WTC11 (cell line): ENCODE results near the gene ANO10. TPM values are rescaled to one million over a fixed set of nuclear protein-coding genes. Genes with fewer than 3 reads are reported as not detected.

Source experiments
- ATAC-seq: fragments of 200-7000 bp; cut with Tn5 transposase; 2 replicates; pipeline ENCODE4 v1.10.0; 2021; ENCODE audit warnings: mild to moderate bottlenecking, moderate library complexity
- Bru-seq: library from RNA; stranded (reverse); fragments of 400-500 nt; gene quantifications from one replicate; lab custom pipeline; 2021; lab: Mats Ljungman, UMichigan
- CTCF ChIA-PET: fragments of 300-600 bp; sonication (Branson Sonifier 250); formaldehyde crosslinking; loops from one replicate; lab custom pipeline; 2021; ENCODE audit warnings: antibody characterized with exemption; lab: Charles Lee
- POLR2A ChIA-PET: fragments of 350-600 bp; sonication (Branson Sonifier 250); formaldehyde crosslinking; loops from one replicate; lab custom pipeline; 2021; ENCODE audit warnings: antibody characterized with exemption; lab: Charles Lee
- DNase-seq: peaks from one replicate; pipeline ENCODE4 v3.0.0; 2021; ENCODE audit warnings: low spot score
- H3K27ac Mint-ChIP-seq: 2 replicates; pipeline ENCODE4 v1.8.0; 2021; ENCODE audit warnings: mixed read lengths
- H3K27me3 Mint-ChIP-seq: 2 replicates; pipeline ENCODE4 v1.8.0; 2021; ENCODE audit warnings: low read depth, mild to moderate bottlenecking, moderate library complexity, mixed read lengths
- H3K36me3 Mint-ChIP-seq: 2 replicates; pipeline ENCODE4 v1.8.0; 2021; ENCODE audit warnings: mixed read lengths
- H3K4me1 Mint-ChIP-seq: 2 replicates; pipeline ENCODE4 v1.8.0; 2022; ENCODE audit warnings: mixed read lengths
- H3K4me3 Mint-ChIP-seq: 2 replicates; pipeline ENCODE4 v1.8.0; 2021; ENCODE audit warnings: mild to moderate bottlenecking, moderate library complexity, mixed read lengths
- H3K9me3 Mint-ChIP-seq: 2 replicates; pipeline ENCODE4 v1.8.0; 2021; ENCODE audit warnings: mixed read lengths
- CREM ChIP-seq: sonication (generic); formaldehyde crosslinking; IDR thresholded peaks from 2 replicates; pipeline ENCODE4 v1.8.1; 2022; ENCODE audit warnings: mild to moderate bottlenecking, missing genetic modification reagents, moderate library complexity
- FOXJ3 ChIP-seq: sonication (generic); formaldehyde crosslinking; IDR thresholded peaks from 2 replicates; pipeline ENCODE4 v1.9.0; 2021; ENCODE audit warnings: missing genetic modification reagents, mild to moderate bottlenecking, borderline replicate concordance
- FOXK1 ChIP-seq: sonication (generic); formaldehyde crosslinking; IDR thresholded peaks from 2 replicates; pipeline ENCODE4 v1.8.0; 2022; ENCODE audit warnings: mild to moderate bottlenecking, moderate library complexity, missing genetic modification reagents
- FOXP1 ChIP-seq: sonication (generic); formaldehyde crosslinking; IDR thresholded peaks from 2 replicates; pipeline ENCODE4 v1.8.0; 2022; ENCODE audit warnings: missing genetic modification reagents, mild to moderate bottlenecking, moderate library complexity, borderline replicate concordance
- JAZF1 ChIP-seq: fragments of 250-450 bp; sonication (Bioruptor Pico); IDR thresholded peaks from 2 replicates; pipeline ENCODE4 v1.9.0; 2021; ENCODE audit warnings: moderate library complexity, mild to moderate bottlenecking, inconsistent platforms
- KAT7 ChIP-seq: sonication (generic); formaldehyde crosslinking; IDR thresholded peaks from 2 replicates; pipeline ENCODE4 v1.8.1; 2023; ENCODE audit warnings: missing genetic modification reagents, mild to moderate bottlenecking, borderline replicate concordance
- NFYB ChIP-seq: sonication (generic); formaldehyde crosslinking; conservative IDR thresholded peaks from 2 replicates; pipeline ENCODE4 v1.8.0; 2022; ENCODE audit warnings: low read depth, missing genetic modification reagents
- SP1 ChIP-seq: sonication (generic); formaldehyde crosslinking; conservative IDR thresholded peaks from 2 replicates; pipeline ENCODE4 v1.8.1; 2022; ENCODE audit warnings: missing genetic modification reagents
- ZNF423 ChIP-seq: fragments of 250-450 bp; sonication (Bioruptor Pico); IDR thresholded peaks from 2 replicates; pipeline ENCODE4 v2.1.2; 2022; ENCODE audit warnings: mild to moderate bottlenecking, moderate library complexity
- long read RNA-seq, 3 experiments: library from RNA in 1 of 3; library from capped mRNA in 1 of 3; library from polyadenylated mRNA in 1 of 3; unstranded in 2 of 3; stranded (forward) in 1 of 3; transcript quantifications; one replicate each; pipeline ENCODE4 v2.0.0, GENCODE V29; 2021
- total RNA-seq: library from RNA; stranded (reverse); gene quantifications from 3 replicates; pipeline ENCODE4 v1.2.3, GENCODE V29; 2021
- TF ChIP-seq, protein P1 (sequence below): sonication (generic); formaldehyde crosslinking; IDR thresholded peaks from 2 replicates; pipeline ENCODE4 v1.8.1; 2023; ENCODE audit warnings: mild to moderate bottlenecking, moderate library complexity, missing genetic modification reagents
- TF ChIP-seq, protein P2 (sequence below): sonication (generic); formaldehyde crosslinking; IDR thresholded peaks from 2 replicates; pipeline ENCODE4 v1.8.1; 2022; ENCODE audit warnings: mild to moderate bottlenecking, moderate library complexity, missing genetic modification reagents
- TF ChIP-seq, protein P3 (sequence below): fragments of 250-450 bp; sonication (Bioruptor Pico); IDR thresholded peaks from 2 replicates; pipeline ENCODE4 v1.8.0; 2021; ENCODE audit warnings: mild to moderate bottlenecking
- TF ChIP-seq, protein P4 (sequence below): sonication (generic); formaldehyde crosslinking; IDR thresholded peaks from 2 replicates; pipeline ENCODE4 v1.8.0; 2023; ENCODE audit warnings: mild to moderate bottlenecking, missing genetic modification reagents

ANO10 gene, protein sequence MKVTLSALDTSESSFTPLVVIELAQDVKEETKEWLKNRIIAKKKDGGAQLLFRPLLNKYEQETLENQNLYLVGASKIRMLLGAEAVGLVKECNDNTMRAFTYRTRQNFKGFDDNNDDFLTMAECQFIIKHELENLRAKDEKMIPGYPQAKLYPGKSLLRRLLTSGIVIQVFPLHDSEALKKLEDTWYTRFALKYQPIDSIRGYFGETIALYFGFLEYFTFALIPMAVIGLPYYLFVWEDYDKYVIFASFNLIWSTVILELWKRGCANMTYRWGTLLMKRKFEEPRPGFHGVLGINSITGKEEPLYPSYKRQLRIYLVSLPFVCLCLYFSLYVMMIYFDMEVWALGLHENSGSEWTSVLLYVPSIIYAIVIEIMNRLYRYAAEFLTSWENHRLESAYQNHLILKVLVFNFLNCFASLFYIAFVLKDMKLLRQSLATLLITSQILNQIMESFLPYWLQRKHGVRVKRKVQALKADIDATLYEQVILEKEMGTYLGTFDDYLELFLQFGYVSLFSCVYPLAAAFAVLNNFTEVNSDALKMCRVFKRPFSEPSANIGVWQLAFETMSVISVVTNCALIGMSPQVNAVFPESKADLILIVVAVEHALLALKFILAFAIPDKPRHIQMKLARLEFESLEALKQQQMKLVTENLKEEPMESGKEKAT
- total RNA-seq, result 35.1 to 38.1 TPM (median 36.6 TPM) in 3 replicates
- percentile 71 among the genes with signal in this experiment for Bru-seq, nascent RNA
- long read RNA-seq, experiment 1, transcript ANO10-203 (12 exons, 2,419 nt), result minor isoform, 7 of 158 reads
- long read RNA-seq, experiment 1, transcript ANO10-201 (13 exons, 3,212 nt), result major isoform, 98 of 158 reads
- long read RNA-seq, experiment 1, partial matches to known transcripts, result 18 of 158 reads
- long read RNA-seq, experiment 1, other reads (novel, unspliced or antisense), result 31 of 158 reads
- long read RNA-seq, experiment 2, transcript ANO10-201 (13 exons, 3,212 nt), result major isoform, 11 of 54 reads
- long read RNA-seq, experiment 2, partial matches to known transcripts, result 24 of 54 reads
- long read RNA-seq, experiment 2, other reads (novel, unspliced or antisense), result 17 of 54 reads
- long read RNA-seq, experiment 3, transcript ANO10-201 (13 exons, 3,212 nt), result major isoform, 45 of 82 reads
- long read RNA-seq, experiment 3, partial matches to known transcripts, result 10 of 82 reads
- long read RNA-seq, experiment 3, other reads (novel, unspliced or antisense), result 23 of 82 reads

DNA sequence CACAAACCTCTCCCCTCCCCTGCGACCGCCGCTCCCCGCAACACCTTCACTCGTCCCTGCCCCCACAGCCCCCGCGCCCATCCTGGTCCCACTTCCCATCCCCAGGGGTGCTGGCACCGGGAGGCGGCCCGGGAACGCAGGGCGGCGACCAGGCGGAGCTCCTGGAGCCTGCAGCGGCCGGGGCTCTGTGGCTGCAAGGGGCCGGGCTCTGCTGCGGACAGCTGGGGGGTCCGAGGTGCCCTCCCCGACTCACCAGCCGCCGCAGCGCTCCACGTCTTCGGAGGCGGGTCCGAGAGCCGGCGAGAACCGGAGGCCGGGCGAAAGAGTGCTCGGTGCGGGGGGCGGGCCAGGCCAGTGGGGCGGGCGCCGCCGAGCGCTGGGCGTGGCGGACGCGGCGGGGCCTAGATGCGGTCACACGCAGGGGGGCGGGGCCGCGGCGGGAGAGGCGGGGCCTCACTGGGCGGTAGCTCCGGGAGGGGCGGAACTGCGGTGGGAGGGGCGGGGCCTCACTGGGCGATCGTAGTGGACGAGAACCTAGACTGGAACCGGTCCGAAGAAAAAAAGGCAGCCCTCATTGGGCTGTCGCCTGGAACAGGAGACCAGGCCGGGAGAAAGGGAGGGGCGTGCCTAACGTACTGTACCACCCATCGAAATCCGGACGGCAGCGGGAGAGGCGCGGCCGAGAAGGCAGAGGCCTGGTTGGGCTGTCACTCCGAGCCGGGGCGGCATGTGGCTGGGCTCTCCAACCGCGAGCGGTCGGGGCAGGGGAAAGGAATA is at the start of gene ANO10:
ANO10 (minus strand) TSS at position 356 of the 777 bp plus-strand sequence. CDS start 16,159 bp downstream, outside the sequence.
- Mint-ChIP-seq H3K4me1 (peaks cover 17% of the 10 kb centered on the region), H3K4me3 (peak within 1 kb of the TSS; percentile 96), H3K36me3 (no peaks in the 10 kb centered on the region), H3K27me3 (no peaks in the 10 kb centered on the region), H3K27ac (peak within 1 kb of the TSS; percentile 100), H3K9me3 (peaks cover 8% of the 10 kb centered on the region)
- DNase-seq (peak; percentile 98), ATAC-seq (peak; percentile 96)
- ChIA-PET CTCF (interaction anchor here (0.7 to 1.2 kb wide), 2 partner anchors 11 to 69 kb away, joined by 3 to 4 read pairs; partner anchors contain the start of gene ABHD5), POLR2A (interaction anchor here (0.6 to 2.2 kb wide), 11 partner anchors 11 to 698 kb away, joined by 3 to 11 read pairs (median 4); partner anchors contain the start of gene ABHD5)
- 0 out of 2 replicates have a peak, but pooled peaks have one; percentile 16 for TF ChIP-seq FOXK1 (CRISPR knock-in tag)
- TF ChIP-seq, protein P1, sequence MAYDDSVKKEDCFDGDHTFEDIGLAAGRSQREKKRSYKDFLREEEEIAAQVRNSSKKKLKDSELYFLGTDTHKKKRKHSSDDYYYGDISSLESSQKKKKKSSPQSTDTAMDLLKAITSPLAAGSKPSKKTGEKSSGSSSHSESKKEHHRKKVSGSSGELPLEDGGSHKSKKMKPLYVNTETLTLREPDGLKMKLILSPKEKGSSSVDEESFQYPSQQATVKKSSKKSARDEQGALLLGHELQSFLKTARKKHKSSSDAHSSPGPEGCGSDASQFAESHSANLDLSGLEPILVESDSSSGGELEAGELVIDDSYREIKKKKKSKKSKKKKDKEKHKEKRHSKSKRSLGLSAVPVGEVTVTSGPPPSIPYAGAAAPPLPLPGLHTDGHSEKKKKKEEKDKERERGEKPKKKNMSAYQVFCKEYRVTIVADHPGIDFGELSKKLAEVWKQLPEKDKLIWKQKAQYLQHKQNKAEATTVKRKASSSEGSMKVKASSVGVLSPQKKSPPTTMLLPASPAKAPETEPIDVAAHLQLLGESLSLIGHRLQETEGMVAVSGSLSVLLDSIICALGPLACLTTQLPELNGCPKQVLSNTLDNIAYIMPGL (CRISPR knock-in tag), result peak; percentile 91
- TF ChIP-seq FOXJ3, result no peak
- TF ChIP-seq, protein P2, sequence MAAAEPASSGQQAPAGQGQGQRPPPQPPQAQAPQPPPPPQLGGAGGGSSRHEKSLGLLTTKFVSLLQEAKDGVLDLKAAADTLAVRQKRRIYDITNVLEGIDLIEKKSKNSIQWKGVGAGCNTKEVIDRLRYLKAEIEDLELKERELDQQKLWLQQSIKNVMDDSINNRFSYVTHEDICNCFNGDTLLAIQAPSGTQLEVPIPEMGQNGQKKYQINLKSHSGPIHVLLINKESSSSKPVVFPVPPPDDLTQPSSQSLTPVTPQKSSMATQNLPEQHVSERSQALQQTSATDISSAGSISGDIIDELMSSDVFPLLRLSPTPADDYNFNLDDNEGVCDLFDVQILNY (CRISPR knock-in tag), result peak; percentile 72
- TF ChIP-seq, protein P3, sequence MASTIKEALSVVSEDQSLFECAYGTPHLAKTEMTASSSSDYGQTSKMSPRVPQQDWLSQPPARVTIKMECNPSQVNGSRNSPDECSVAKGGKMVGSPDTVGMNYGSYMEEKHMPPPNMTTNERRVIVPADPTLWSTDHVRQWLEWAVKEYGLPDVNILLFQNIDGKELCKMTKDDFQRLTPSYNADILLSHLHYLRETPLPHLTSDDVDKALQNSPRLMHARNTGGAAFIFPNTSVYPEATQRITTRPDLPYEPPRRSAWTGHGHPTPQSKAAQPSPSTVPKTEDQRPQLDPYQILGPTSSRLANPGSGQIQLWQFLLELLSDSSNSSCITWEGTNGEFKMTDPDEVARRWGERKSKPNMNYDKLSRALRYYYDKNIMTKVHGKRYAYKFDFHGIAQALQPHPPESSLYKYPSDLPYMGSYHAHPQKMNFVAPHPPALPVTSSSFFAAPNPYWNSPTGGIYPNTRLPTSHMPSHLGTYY, result no peak
- peak; percentile 93 for TF ChIP-seq SP1 (CRISPR knock-in tag)
- TF ChIP-seq, protein P4, sequence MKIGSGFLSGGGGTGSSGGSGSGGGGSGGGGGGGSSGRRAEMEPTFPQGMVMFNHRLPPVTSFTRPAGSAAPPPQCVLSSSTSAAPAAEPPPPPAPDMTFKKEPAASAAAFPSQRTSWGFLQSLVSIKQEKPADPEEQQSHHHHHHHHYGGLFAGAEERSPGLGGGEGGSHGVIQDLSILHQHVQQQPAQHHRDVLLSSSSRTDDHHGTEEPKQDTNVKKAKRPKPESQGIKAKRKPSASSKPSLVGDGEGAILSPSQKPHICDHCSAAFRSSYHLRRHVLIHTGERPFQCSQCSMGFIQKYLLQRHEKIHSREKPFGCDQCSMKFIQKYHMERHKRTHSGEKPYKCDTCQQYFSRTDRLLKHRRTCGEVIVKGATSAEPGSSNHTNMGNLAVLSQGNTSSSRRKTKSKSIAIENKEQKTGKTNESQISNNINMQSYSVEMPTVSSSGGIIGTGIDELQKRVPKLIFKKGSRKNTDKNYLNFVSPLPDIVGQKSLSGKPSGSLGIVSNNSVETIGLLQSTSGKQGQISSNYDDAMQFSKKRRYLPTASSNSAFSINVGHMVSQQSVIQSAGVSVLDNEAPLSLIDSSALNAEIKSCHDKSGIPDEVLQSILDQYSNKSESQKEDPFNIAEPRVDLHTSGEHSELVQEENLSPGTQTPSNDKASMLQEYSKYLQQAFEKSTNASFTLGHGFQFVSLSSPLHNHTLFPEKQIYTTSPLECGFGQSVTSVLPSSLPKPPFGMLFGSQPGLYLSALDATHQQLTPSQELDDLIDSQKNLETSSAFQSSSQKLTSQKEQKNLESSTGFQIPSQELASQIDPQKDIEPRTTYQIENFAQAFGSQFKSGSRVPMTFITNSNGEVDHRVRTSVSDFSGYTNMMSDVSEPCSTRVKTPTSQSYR (CRISPR knock-in tag), result peak; percentile 51; the same call in 1 of the 2 replicates
- TF ChIP-seq ZNF423 (CRISPR knock-in tag), result 0 out of 2 replicates have a peak, but pooled peaks have one; percentile 16
- peak; percentile 40 for TF ChIP-seq NFYB (CRISPR knock-in tag)
- 0 out of 2 replicates have a peak, but pooled peaks have one; percentile 22 for TF ChIP-seq CREM (CRISPR knock-in tag)
- 0 out of 2 replicates have a peak, but pooled peaks have one; percentile 48 for TF ChIP-seq FOXP1 (CRISPR knock-in tag)
- TF ChIP-seq KAT7 (CRISPR knock-in tag), result peak; percentile 57; the same call in 1 of the 2 replicates
- TF ChIP-seq JAZF1, result no peak
